Activated CD4-positive, alpha-beta T cell treated with anti-CD3 and anti-CD28 coated beads, Interleukin-2, amount 50 U/mL, for 16 hours (primary cell): ENCODE results near the gene TBC1D21.

Experiments used
- DNase-seq: peaks from one replicate; pipeline ENCODE4 v3.0.0-alpha.2; 2020

TBC1D21 gene

GRCh38 chr15:73889762-73890124 lies 16.4 kb downstream of the TBC1D21 start:
- DNase-seq, result no peak

GRCh38 chr15:73891328-73892315 lies 18.3 kb downstream of the TBC1D21 start:
- DNase-seq, result no peak

GRCh38 chr15:73892446-73893226 lies 19.3 kb downstream of the TBC1D21 start:
- DNase-seq, result no peak

- DNase-seq, result no peak
Observed at GRCh38 chr15:73894133-73894814, 20.9 kb downstream of the TBC1D21 start.

GRCh38 chr15:73897441-73898261 lies 24.3 kb downstream of the TBC1D21 start:
- DNase-seq, result peak; percentile 77

- no peak for DNase-seq
Observed at GRCh38 chr15:73899197-73900094, 26.1 kb downstream of the TBC1D21 start.

GRCh38 chr15:73900095-73900712 lies 26.8 kb downstream of the TBC1D21 start:
- no peak for DNase-seq

- DNase-seq, result no peak
Observed at GRCh38 chr15:73901126-73901810, 27.9 kb downstream of the TBC1D21 start.

GRCh38 chr15:73902121-73903020 lies 29.0 kb downstream of the TBC1D21 start:
- DNase-seq, result no peak

GRCh38 chr15:73904026-73904815 lies 30.9 kb downstream of the TBC1D21 start:
- DNase-seq, result no peak

- no peak for DNase-seq
Observed at GRCh38 chr15:73905225-73905827, 32.0 kb downstream of the TBC1D21 start.

GRCh38 chr15:73906346-73907034 lies 33.1 kb downstream of the TBC1D21 start:
- DNase-seq, result no peak

GRCh38 chr15:73907035-73907408 lies 33.7 kb downstream of the TBC1D21 start:
- no peak for DNase-seq

GRCh38 chr15:73908030-73908821 lies 34.9 kb downstream of the TBC1D21 start:
- peak; percentile 76 for DNase-seq

- no peak for DNase-seq
Observed at GRCh38 chr15:73908822-73909122, 35.4 kb downstream of the TBC1D21 start.

GRCh38 chr15:73909651-73910050 lies 36.3 kb downstream of the TBC1D21 start:
- DNase-seq, result no peak
